DMS153 treated with DMSO at 0.1 percent for 48 hours (cell line): ENCODE results near the gene KCNAB2.
"Not testable (repeated sequence)": the region's sequence is repeated elsewhere in the genome, so short reads cannot be mapped to it uniquely, and the experiment has no call there.

Source experiments
- DNase-seq: peaks from one replicate; lab custom pipeline; 2025; ENCODE audit not compliant: unreplicated experiment; lab: John Stamatoyannopoulos, UW

The KCNAB2 gene

GRCh38 chr1:6009120-6010040 lies 36.3 kb upstream of the KCNAB2 start:
- no peak for DNase-seq

DNA sequence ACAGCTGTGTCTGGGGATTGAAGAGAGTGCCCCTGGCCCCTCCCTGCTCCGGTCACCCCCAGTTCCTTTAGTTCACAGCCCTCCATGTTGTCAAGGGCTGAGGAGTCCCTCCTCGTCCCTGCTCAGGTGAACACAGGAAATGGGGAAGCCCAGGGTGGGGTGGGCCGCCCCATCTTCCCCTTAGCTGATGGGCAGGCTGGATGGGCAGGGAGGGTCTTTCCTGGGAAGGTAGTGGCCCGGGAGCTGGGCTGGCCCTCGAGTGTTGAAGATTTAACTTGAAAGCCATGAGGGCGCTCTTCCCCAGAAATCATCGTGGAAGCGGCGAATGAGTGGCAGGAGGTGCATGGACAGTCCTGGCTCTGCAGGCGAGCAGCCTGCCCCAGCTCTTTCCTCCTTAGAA lies 35.1 kb upstream of the KCNAB2 start:
- no peak for DNase-seq

- no peak for DNase-seq
Observed at GRCh38 chr1:6011161-6011945, 34.3 kb upstream of the KCNAB2 start.

DNA sequence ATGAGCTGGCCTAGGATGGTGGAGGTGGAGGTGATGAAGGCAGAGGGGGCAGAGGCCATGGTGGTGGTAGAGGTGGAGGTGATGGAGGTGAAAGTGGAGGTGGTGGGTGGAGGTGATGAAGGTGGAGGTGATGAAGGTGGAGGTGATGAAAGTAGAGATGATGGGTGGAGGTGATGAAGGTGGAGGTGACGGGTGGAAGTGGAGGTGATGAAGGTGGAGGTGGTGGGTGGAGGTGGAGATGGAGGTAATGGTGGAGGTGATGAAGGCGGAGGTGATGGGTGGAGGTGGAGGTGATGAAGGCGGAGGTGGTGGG lies 33.8 kb upstream of the KCNAB2 start:
- DNase-seq: no peak

GRCh38 chr1:6012529-6013318 lies 33.0 kb upstream of the KCNAB2 start:
- DNase-seq: no peak

DNA sequence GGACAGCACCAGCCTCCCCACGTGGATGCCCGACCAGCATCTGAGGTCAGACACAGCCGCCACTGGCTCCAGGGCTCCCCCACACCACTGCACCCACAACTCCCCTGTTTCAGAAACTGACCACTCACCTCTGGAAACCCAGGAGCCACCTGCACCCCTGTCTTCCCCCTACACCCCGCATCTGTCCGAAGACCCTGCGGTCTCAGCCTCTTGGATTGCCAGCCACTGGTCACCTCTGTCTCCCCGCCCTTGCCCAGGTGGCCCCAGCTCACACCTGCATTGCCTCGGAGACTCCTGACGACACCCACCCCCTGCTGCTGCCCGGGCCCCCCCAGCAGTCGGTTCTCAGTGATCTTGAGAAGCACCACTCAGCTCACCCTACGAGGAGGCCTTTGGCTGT lies 32.2 kb upstream of the KCNAB2 start:
- DNase-seq: no peak

GRCh38 chr1:6014130-6014999 lies 31.3 kb upstream of the KCNAB2 start:
- DNase-seq: no peak

DNA sequence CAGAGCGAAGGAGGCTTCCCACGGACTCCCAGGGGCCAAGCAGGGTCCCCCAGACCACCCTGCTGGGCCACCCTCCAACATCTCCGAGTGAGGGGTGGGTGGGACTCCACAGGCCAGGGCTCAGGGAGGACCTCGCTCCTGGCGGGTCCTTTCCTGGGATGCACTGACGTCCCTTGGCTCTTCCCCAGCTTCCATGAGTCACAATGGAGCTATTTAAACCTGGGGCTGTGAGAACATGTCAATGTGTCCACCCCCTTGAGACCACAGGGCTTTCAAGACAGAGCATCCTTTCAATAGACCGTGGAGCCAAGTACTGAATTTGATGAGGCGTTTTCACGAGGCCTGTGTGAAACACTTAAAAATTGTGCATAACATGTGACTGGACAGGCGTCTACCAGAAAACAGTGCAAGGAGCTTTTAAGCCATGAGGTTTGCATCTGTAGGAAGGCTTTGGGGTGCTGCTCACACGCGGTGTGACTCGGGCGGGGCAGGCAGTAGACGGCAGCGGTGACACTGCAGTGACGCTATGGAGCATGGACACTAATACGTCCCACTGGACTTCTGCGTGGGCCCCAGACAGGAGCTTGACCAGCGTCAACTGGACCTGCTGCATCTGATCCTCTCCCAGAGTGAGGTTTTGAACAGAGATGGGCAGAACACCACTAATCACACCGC lies 29.4 kb upstream of the KCNAB2 start:
- DNase-seq: no peak

DNA sequence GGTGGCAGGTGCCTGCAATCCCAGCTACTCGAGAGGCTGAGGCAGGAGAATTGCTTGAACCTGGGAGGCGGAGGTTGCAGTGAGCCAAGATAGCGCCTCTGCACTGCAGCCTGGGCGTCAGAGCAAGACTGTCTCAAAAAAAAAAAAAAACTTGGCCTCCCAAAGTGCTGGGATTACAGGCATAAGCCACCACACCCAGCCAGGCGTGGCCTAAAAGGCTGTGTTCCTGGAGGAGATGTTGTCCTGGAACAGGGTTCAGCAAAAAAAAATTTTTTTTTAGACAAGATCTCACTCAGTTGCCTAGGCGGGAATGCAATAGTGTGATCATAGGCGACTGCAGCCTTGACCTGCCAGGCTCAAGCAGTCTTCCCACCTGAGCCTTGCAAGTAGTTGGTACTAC lies 28.0 kb upstream of the KCNAB2 start:
- not testable (repeated sequence) for DNase-seq

DNA sequence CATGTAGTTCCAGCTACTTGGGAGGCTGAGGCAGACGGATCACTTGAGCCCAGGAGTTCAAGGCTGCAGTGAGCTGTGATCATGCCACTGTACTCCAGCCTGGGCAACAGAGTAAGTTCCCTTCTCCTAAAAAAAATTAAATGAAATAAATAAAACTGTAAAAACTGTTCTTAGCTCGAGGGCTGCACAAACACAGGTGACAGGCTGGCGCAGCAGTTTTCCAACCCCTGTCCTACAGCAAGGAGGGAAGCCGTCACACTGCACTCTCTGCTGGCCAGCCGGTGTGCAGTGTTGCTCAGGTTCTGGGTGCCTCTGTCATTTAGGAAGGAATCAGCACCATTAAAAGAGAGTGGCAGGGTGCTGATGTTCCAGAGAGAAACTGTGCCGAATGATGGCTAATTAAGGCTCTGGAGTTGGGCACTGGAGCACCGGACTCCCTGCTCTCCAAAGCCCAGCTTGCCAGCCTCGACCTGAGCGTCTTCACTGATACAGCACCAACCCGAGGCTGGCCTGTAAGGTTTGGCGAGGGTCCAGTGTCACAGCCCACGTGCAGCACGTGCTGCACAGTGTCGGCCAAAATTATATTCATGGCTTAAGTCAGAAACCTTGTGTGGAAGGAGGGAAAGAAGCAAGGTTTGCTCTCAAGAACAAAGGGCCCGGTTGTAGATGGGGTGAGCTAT lies 26.4 kb upstream of the KCNAB2 start:
- DNase-seq: no peak

DNA sequence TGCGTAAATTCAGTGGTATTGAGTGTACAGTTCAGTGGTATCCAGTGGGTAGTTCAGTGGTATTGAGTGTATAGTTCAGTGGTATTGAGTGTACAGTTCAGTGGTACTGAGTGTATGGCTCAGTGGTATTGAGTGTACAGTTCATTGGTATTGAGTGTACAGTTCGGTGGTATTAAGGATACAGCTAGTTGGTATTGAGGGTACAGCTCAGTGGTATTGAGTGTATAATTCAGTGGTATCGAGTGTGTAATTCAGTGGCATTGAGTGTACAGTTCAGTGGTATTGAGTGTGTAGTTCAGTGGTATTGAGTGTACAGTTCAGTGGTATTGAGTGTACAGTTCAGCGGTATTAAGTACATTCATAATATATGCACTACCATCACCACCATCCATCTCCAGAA lies 23.5 kb upstream of the KCNAB2 start:
- no peak for DNase-seq

DNA sequence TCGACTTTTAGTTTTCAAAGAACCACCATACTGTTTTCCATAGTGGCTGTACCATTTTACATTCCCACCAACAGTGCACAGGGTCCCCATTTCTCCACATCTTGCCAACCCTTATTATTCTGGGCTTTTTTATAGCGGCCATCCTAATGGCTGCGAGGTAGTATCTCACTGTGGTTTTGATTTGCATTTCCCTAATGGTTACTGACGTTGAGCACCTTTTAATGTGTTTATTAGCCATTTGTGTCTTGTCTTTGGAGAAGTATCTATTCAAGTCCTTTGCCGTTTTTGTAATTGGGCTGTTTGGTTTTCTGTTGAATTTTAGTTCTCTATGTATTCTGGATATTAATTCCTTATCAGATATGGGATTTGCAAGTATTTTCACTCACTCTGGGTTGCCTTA lies 22.3 kb upstream of the KCNAB2 start:
- DNase-seq: no peak

GRCh38 chr1:6024376-6024775 lies 21.3 kb upstream of the KCNAB2 start:
- no peak for DNase-seq

- no peak for DNase-seq
Observed at GRCh38 chr1:6025269-6026094, 20.2 kb upstream of the KCNAB2 start.

GRCh38 chr1:6026095-6026809 lies 19.4 kb upstream of the KCNAB2 start:
- peak; percentile 81 for DNase-seq

GRCh38 chr1:6027591-6027990 lies 18.1 kb upstream of the KCNAB2 start:
- no peak for DNase-seq

GRCh38 chr1:6028042-6028850 lies 17.4 kb upstream of the KCNAB2 start:
- no peak for DNase-seq
